ENCODE results near the gene GALNT16. TPM values are rescaled to one million over a fixed set of nuclear protein-coding genes. Genes with fewer than 3 reads are reported as not detected.
A peak's percentile ranks its signal among the peaks of the same experiment; 100 is the strongest.

GALNT16 gene
- total and polyA plus RNA-seq, 2 of the 8 experiments (the other 6 are each of a cell fraction or from before 2014, with no cell fraction given): 5.4 to 6.3 TPM

DNA sequence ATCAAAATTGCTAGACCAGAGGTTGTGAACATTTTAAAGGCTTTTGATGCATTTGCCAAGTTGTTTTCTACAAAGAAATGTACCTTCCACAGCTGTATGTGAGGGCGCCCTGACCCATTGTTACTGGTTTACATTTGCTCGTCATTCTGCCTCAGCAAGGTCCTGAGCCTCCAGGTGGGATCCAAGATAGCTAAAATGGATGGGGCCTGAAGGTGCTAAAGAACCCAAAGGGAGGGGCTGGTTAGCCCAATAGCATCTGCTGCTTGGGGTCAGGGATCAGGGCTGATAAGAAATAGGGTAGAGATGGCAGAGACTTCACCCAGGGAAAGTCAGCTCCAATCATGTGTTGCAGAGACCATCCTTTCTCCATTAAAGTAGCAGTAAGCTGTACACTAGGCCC lies 43.1 kb downstream of the GALNT16 start:
- Histone ChIP-seq H3K9me3 (ENCODE audit: insufficient read depth in 2 of 2, low read depth in 1 of 2, low read length in 1 of 2) (no peaks in the 10 kb centered on the region), H4K8ac (ENCODE audit: extremely low read depth, insufficient read depth, low read length) (no peak overlapping the region), H3K14ac (ENCODE audit: insufficient read length) (no peak overlapping the region), H3K79me1 (ENCODE audit: low read depth, low read length) (no peaks in the 10 kb centered on the region; the same call in 1 of the 2 replicates), H2BK12ac (ENCODE audit: low read depth, low read length) (no peak overlapping the region), H3K4ac (replicated peaks; ENCODE audit: insufficient read length, low read depth, low read length) (no peak overlapping the region), H3K79me2 (ENCODE audit: control insufficient read depth in 1 of 2, insufficient read depth in 2 of 2, low read length in 2 of 2) (no peaks in the 10 kb centered on the region), H2BK5ac (ENCODE audit: low read depth, low read length) (no peak overlapping the region), H4K91ac (replicated peaks; ENCODE audit: insufficient read length, low read length) (no peak overlapping the region), H2BK120ac (replicated peaks; ENCODE audit: low read depth, low read length) (no peak overlapping the region), H2BK20ac (ENCODE audit: low read length) (no peak overlapping the region), H3K9ac (replicated peaks in 1 of 4; ENCODE audit: extremely low read depth in 1 of 4, low read depth in 3 of 4, low read length in 3 of 4) (no peak overlapping the region), H3K27ac (ENCODE audit: low read depth, low read length) (no peak overlapping the region), H3K27me3 (replicated peaks in 1 of 4; ENCODE audit: control insufficient read depth in 3 of 4, extremely low read depth in 1 of 4, insufficient read depth in 3 of 4, low read length in 3 of 4) (no peaks in the 10 kb centered on the region), H3K23me2 (ENCODE audit: low read depth, low read length) (no peaks in the 10 kb centered on the region), H2AK5ac (ENCODE audit: low read depth, low read length) (no peak overlapping the region), H2AFZ (ENCODE audit: low read length) (no peak overlapping the region), H3K18ac (ENCODE audit: extremely low read depth, low read length) (no peak overlapping the region), H3K4me1 (replicated peaks in 1 of 4; ENCODE audit: control insufficient read depth in 3 of 4, insufficient read depth in 4 of 4, low read length in 3 of 4) (no peaks in the 10 kb centered on the region), H3K36me3 (ENCODE audit: control insufficient read depth in 2 of 4, insufficient read depth in 4 of 4, low read length in 3 of 4) (no peaks in the 10 kb centered on the region), H4K5ac (ENCODE audit: insufficient read length, low read depth, low read length) (no peak overlapping the region), H4K20me1 (replicated peaks in 1 of 2; ENCODE audit: control insufficient read depth in 1 of 2, insufficient read depth in 2 of 2, low read length in 2 of 2) (peaks cover 0 to 1% of the 10 kb centered on the region in 2 experiments), H3K56ac (replicated peaks; ENCODE audit: insufficient read length, low read depth, low read length) (no peak overlapping the region), H2BK15ac (ENCODE audit: low read length) (no peak overlapping the region), H3K4me3 (ENCODE audit: extremely low read depth in 1 of 4, insufficient read depth in 2 of 4, low read depth in 3 of 4, low read length in 4 of 4) (no peak overlapping the region), H3K23ac (ENCODE audit: insufficient read length) (no peak overlapping the region), H3K4me2 (ENCODE audit: insufficient read depth in 1 of 2, low read depth in 2 of 2, low read length in 2 of 2) (no peak overlapping the region)
- CTCF ChIA-PET (ENCODE audit: partially characterized antibody): interaction anchor here (1.2 to 9.6 kb wide), 6 partner anchors 8 to 46 kb away, joined by 4 to 91 read pairs (median 8); no protein-coding TSS in a partner anchor
- no peak for FAIRE-seq
- POLR2A ChIA-PET (ENCODE audit: partially characterized antibody): no interaction called here
- WGBS, 2 experiments (ENCODE audit: extremely low coverage in 1 of 2, insufficient coverage in 1 of 2, insufficient read length in 1 of 2, insufficient replicate concordance in 2 of 2, low coverage in 1 of 2, low lambda C conversion rate in 2 of 2, missing lambda C conversion rate in 1 of 2): 67% methylated on average over 2 of the region's 2 CpGs; no CpG with 5 or more reads in 1 of the 2 experiments
- peak in 1 of 2 experiments; percentile 35 for DNase-seq (ENCODE audit: low read depth in 1 of 2, low spot score in 2 of 2)
- no peak for TF ChIP-seq TEAD4 (IDR thresholded peaks at IDR 0.05; ENCODE audit: low read depth, low read length)
- TF ChIP-seq SIN3A (conservative IDR thresholded peaks at IDR 0.05 in 1 of 2, IDR thresholded peaks at IDR 0.05 in 1 of 2; ENCODE audit: low read depth in 1 of 2, low read length in 2 of 2): no peak
- TF ChIP-seq BACH1 (IDR thresholded peaks at IDR 0.05; ENCODE audit: low read length): no peak
- TF ChIP-seq CTBP2 (IDR thresholded peaks at IDR 0.05; ENCODE audit: borderline replicate concordance, insufficient read depth, insufficient read length, low read length): no peak
- TF ChIP-seq NANOG (IDR thresholded peaks at IDR 0.05; ENCODE audit: insufficient read depth, low read depth, low read length, poor library complexity, severe bottlenecking): no peak
- TF ChIP-seq GABPA (IDR thresholded peaks at IDR 0.05; ENCODE audit: borderline replicate concordance, insufficient read depth, low read length): no peak
- TF ChIP-seq EZH2 (IDR thresholded peaks at IDR 0.05; ENCODE audit: low read depth, low read length, severe bottlenecking): no peak
- TF ChIP-seq RAD21 (IDR thresholded peaks at IDR 0.05 in 1 of 2, conservative IDR thresholded peaks at IDR 0.05 in 1 of 2; ENCODE audit: low read depth in 2 of 2, low read length in 2 of 2): no peak
- TF ChIP-seq TAF1 (IDR thresholded peaks at IDR 0.05; ENCODE audit: low read depth, low read length): no peak
- no peak for TF ChIP-seq NRF1 (IDR thresholded peaks at IDR 0.05; ENCODE audit: low read depth, low read length)
- no peak for TF ChIP-seq CTCF (IDR thresholded peaks at IDR 0.05; ENCODE audit: control extremely low read depth in 1 of 3, insufficient read depth in 1 of 3, low read depth in 1 of 3, low read length in 3 of 3)

Measured in H1 (cell line).